Fibroblast of upper back skin (primary cell): Measurements from ENCODE around the gene COG8.

ENCODE experiments used
- DNase-seq: peaks from one replicate; pipeline ENCODE4 v3.0.0-alpha.2; 2013

The COG8 gene

GRCh38 chr16:69345923-69346322, 6.6 kb upstream of the COG8 start:
- no peak for DNase-seq

DNA sequence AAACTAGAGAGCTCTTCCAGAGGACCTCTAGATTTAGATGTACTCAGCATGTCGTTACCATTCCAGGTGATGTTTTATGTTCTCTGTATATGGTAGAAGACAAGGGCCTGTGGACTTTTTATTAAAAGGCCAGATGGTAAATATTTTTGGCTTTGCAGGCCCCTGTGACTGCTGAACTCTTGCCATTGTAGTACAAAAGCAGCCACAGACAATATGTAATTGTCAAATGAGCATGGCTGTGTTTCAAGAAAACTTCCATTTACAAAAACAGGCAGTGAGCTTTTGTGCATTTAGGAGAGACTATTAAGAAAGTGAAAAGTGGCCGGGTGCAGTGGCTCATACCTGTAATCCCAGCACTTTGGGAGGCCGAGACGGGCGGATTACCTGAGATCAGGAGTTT, 4.8 kb upstream of the COG8 start:
- no peak for DNase-seq

GRCh38 chr16:69340095-69340644, 806 bp upstream of the COG8 start:
- DNase-seq, result no peak

DNA sequence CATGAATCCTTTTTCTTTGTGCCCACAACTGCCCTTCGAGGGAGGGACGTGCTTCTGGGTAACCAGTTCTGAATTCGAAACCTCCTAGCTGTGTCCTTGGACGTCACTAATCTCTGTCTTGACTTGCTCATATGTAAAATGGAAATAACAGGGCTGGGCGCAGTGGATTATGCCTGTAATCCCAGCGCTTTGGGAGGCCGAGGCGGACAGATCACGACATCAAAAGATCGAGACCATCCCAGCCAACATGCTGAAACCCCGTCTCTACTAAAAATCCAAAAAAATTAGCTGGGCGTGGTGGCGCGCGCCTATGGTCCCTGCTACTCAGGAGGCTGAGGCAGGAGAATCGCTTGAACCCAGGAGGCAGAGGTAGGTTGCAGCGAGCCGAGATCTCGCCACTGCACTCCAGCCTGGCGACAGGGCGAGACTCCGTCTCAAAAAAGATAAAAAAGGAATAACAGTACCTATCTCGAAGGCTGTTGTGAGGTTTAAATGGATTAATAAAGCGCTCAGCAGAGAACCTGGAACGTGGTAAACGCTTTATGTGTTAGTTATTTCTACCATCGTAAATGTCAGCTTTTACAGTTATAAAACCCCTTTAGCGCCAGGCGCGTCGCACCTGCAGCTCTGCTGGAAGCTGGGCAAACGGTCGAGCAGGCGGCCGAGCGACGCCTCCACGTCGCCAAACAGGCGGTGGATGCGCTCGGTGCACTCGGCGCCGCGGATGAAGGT, 641 bp downstream of the COG8 start:
- DNase-seq, result no peak

DNA sequence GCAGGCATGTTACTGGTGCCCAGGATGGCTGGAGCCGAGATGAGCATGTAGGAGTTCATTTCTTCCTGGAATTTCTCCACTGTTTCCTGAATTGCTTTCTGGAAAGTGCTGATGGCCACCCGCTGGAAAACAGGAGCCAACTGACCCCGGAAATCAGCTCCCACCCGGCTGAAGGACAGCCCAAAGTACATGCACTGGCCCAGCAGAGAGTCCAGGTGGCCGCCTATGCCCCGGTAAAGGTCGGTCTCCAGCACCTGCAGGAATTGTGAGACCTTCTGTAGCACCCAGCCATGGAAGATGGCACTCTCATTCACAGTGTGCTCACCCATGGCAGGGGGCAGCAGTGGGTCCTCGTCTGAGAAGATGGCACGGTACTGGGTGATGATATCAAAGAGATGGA, 4.7 kb downstream of the COG8 start:
- no peak for DNase-seq

DNA sequence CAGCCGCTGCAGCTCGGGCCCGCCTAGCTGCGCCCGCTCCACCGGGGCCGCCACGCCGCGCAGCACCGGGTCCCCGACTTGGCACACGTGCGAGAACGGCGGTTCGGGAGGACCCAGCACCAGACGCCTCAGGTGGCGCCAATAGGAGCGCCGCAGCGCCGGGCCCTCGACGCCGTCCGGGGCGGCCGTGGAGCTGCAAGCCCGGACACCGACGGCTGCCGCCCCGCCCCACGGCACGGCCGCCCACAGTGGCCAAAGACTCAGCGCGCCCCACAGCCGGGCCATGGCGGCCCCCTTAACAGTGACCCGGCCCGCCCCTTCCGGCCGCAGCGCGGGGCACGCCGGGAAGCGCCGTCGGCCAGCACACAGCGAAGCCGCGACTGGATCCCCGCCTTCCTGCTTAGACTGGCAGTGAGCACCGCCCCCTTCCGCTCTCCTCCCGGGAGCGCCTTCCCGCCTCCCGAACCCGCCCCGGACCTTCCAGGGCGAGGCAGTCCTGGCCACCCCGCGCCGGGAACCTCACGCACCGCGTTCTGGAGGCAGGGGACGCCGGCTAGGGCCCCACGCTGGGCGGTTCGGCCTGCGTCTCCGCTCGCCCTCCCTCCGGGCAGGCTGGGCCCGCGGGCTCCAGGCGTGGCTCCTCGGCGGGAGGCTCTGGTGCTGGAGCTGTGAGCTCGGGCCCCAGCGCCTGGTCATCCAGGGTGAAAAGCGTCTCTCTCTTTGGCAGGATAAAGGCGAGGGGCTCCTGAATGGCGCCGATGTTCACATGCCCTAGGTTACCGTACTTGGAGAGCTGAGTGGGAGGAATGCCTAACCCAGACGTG, 8.9 kb downstream of the COG8 start, which contains the start of gene PDF:
PDF (minus strand) TSS at position 303 of the 824 bp plus-strand sequence; CDS start at position 285, 18 bp downstream.
- DNase-seq, result peak; percentile 92

DNA sequence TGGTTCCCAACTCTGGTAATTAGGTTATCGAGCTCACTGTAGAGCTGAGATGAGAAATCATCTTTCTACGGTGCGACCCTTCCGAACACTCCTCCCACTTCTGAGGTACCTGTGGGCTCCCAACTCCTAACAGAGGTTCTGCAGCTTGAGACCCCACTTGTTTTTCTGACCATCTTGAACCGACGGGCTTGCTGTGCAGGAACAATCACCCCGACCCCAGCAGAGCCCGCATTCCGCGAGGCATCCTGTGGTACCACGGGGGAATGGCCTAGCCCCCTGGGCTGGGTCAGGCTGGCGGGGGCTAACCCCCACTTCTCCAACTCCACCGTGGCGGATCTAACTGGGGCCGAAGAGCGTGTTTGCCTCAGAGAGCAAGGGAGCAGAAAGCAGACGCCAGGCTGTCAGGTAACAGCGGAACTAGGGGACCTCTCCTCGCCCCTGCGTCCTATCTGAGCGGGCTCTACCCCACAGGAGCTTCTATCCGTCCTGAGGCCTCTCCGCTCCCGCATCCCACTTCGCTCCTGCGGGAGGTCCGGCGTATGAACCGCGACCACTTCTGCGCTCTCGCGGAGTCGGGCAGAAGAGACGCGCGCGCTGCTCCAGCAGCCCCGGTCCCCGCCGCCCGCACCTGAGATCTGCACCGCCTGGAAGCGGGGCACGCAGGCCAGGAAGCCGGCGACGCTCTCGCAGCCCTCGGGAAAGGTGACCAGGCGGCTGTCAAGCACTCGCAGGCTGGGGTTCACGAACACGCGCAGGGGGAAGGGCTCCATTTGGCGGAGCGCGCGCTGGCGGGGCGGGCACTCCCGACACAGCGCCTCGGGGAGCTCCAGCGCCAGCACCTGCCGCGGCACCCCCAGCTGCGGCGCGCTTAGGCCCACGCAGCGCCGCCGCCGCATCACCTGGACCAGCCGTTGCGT, 9.7 kb downstream of the COG8 start:
- DNase-seq, result no peak

DNA sequence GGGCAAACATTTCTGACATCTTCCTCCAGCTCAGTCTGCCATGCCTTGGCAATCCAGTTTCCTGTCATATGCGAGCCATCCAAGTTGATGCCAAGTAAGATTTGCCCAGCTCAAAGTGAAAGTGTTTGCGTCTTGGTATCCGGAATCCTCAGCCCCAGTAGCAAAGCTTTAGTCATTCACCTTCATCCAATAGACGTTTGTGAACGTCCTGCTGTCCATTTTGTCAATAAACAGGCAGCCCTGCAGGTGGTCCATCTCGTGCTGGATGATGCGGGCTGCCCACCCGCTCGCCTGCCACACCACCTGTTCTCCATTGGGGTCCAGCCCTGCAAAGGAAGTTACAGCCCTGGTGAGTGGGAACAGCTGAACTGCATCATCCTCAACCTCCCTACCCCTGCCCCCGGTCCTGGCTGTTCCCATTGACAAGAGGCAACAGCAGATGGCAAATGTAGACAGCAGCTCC, 10.5 kb downstream of the COG8 start:
- DNase-seq, result no peak

DNA sequence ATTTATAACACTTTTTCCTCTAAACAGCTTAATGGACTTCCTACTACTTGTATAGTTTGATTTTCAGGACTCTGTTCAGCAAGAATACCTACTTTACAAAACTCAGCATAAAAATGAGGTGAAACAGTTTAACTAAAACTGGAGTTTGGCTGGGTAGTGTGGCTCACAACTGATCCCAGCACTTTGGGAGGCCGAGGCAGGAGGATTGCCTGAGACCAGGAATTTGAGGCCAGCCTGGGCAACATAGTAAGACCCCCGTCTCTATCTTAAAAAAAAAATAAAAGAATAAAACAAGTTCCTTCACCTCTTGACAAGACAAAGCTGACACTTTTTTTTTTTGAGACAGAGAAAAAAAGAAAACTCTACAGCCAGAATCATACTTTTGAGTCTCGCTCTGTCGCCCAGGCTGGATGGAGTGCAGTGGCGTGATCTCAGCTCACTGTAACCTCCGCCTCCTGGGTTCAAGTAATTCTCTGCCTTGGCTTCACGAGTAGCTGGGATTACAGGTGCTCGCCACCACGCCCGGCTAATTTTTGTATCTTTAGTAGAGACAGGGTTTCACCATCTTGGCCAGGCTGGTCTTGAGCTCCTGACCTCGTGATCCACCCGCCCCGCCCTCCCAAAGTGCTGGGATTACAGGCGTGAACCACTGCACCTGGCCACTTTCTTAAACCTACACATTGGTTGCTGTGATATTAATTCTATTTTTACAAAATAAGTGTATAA, 11.6 kb downstream of the COG8 start:
- DNase-seq, result no peak

DNA sequence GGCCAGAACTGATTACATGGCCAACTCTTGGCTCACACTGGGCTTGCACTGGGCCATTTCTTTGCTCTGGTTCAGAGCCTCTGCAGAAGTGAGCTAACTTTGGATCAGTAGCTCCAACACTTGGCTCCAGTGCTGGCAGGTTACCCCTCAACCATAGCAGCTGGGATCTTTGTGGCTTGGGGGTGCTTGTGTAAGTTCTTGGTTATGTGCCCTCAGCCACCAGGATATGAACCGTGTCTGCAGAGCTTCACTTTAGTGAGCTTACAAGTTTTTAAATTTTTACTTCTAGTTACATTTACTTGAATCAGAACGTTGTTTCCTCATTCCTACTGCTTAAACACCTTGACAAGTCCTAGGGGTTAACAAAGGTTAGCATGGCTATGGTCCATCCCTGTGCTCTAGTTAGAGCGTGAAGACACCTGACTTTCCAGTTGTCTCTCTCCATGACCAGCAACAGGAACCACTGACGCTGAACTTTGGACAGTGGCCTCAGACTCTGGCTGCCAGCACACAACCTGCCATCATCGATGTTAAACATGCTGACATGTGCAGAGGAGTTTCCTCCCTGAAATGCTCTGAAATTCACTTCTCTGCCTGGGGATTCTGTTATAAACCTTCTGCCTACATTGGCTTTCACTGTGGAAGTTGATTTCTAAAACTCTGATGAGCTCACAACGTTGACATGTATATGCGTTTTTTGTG, 13.0 kb downstream of the COG8 start:
- no peak for DNase-seq

DNA sequence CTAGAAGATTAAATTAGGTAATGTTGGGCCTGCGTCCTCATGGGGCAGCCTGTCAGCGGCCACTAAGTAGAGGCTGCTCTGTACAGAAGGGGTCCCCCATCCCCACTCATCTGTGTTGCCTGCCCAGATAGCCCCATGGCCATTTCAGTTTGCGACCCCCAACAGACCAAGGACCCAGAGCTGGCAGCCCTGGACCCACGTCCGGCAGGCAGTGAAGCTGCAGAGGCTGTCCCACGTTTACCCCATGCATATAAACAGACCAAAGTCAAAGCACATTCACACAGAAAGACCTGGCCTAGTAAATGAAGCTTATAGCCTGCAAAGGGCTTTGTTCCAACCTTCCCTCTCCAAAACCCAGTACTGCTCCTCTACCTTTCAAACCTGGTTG, 13.6 kb downstream of the COG8 start:
- no peak for DNase-seq

DNA sequence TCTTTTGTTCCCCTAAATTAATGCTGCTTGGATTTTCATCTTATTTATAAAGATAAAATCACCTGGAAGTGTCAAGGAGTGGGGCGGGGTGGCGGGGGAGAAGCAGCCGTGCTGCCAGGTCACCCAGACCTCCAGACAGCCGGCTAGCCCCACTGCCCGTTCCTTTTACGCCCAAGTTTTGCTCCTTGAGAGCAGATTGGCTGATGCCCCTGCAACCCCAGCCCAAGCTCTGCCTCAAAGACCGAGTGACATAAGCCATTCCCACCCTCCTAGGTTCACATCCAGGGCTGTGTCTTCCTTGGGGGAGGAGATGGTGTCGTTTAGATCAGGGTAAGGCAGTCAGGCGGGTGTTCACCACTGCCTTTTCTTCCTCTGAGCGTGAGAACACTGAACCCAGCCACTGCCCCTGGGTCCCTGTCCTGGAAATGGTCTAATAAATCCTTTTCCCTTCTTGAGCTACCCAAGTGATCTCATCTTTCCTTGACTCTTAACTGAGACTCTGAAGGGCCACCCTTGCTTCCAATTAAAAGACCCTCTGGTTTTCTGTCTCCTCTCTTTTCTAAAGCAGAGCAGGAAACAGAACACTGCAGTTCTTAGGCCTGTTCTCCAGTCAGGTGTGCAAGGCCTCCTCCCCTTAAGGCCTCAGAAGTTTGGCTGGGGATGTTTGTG, 14.6 kb downstream of the COG8 start:
- no peak for DNase-seq

DNA sequence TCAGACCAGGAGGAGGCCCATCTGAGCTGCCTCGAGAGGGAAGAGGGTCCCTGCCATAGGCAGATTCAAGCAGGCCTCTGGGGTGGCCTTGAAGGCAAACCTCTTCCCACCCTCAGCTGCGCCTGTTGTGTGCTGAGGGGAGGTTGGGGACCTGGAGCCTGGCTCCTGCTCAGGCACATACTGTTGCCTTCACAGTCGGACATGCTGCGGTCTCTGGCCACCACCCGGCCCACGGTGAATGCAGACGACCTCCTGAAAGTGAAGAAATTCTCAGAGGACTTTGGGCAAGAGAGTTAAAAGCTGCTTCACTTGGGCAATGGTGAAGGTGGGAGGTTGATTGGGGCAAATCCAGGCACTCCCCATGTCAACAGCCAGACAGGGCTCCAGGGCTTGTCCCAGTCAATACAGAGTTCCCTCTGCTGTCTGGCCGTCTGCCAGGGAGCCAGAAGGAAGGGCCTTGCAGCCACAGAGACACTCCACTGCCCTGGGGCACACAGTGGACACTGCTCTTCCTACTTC, 15.3 kb downstream of the COG8 start:
- no peak for DNase-seq

DNA sequence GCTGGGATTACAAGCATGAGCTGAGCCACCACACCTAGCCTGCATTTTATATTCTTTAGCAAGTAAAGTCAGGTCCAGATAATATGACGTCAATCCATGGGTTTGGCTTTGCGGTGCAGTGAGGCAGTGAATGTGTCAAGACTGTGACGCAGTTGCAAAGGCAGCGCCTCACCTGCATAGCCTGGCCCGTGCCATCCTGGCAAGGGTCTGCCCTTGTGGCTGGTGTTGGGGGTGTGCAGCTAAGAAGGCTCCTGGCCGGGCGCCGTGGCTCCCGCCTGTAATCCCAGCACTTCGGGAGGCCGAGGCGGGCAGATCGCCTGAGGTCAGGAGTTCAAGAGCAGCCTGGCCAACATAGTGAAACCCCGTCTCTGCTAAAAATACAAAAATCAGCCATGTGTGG, 15.9 kb downstream of the COG8 start:
- no peak for DNase-seq

GRCh38 chr16:69322343-69322742, 17.0 kb downstream of the COG8 start:
- no peak for DNase-seq

- no peak for DNase-seq
Measured at GRCh38 chr16:69321080-69321479, 18.3 kb downstream of the COG8 start.

DNA sequence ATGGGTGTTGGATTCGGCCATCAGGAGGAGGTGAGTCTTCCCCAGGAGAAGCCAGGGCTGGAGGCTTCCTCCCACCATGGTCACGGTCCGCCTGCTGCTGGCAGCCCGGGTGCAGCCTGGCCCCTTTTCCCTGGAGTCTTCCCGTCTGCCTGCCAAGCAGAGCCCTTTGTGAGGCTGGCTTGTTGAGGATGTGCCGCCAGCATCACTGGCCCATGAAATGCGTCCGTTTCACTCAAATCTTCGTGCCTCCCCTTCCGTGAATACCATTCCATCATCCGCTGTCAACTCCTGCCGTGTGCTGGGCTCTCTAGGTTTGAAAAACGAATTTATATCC, 18.7 kb downstream of the COG8 start:
- DNase-seq, result no peak

- no peak for DNase-seq
Measured at GRCh38 chr16:69319826-69320739, 19.3 kb downstream of the COG8 start.

- no peak for DNase-seq
Measured at GRCh38 chr16:69319381-69319780, 20.0 kb downstream of the COG8 start.

DNA sequence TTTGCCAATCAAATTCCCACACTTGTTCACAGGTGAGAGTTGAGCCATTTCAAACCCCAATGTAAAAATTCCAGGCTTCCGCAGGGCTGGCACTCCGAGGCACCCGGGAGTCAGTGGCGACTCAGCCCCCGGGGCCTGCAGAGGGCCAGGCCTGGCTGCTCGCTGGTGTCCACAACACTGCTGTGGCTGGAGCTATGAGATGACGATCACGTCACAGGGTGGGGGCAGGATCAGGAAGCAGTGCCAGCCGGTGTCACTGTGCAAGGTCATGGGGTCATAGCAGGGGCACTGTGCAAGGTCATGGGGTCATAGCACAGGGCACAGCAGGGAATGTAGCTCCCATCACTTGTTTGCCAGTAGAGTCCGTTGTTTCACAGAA, 20.5 kb downstream of the COG8 start:
- DNase-seq, result no peak
